BLaER1 (cell line): ENCODE results near the gene LMX1B.
A peak's percentile ranks its signal among the peaks of the same experiment; 100 is the strongest.
"Not testable (repeated sequence)": the region's sequence is repeated elsewhere in the genome, so short reads cannot be mapped to it uniquely, and the experiment has no call there.

Source experiments
- H3K27ac ChIP-seq: shearing (Covaris generic); formaldehyde crosslinking; 2 replicates; pipeline ENCODE4 v1.8.1; 2022
- H3K27me3 ChIP-seq: shearing (Covaris generic); formaldehyde crosslinking; 2 replicates; pipeline ENCODE4 v1.8.1; 2022
- H3K36me3 ChIP-seq: shearing (Covaris generic); formaldehyde crosslinking; 2 replicates; pipeline ENCODE4 v1.8.1; 2022
- H3K4me1 ChIP-seq: shearing (Covaris generic); formaldehyde crosslinking; 2 replicates; pipeline ENCODE4 v1.8.1; 2022
- H3K4me2 ChIP-seq: shearing (Covaris generic); formaldehyde crosslinking; 2 replicates; pipeline ENCODE4 v1.8.1; 2022
- H3K4me3 ChIP-seq: shearing (Covaris generic); formaldehyde crosslinking; 2 replicates; pipeline ENCODE4 v1.8.1; 2022
- H3K9ac ChIP-seq: shearing (Covaris generic); formaldehyde crosslinking; 2 replicates; pipeline ENCODE4 v1.8.1; 2022
- H3K9me3 ChIP-seq: shearing (Covaris generic); formaldehyde crosslinking; 2 replicates; pipeline ENCODE4 v1.8.1; 2022
- H4K20me1 ChIP-seq: shearing (Covaris generic); formaldehyde crosslinking; 2 replicates; pipeline ENCODE4 v1.8.1; 2022
- Cebpa-rat ChIP-seq: shearing (Covaris generic); IDR thresholded peaks from 2 replicates; pipeline ENCODE4 v1.8.1; 2022

The LMX1B gene

GRCh38 chr9:126720036-126720435, 106.3 kb downstream of the LMX1B start:
- Histone ChIP-seq H3K9me3 (no peaks in the 10 kb centered on the region), H3K27me3 (no peaks in the 10 kb centered on the region), H3K4me1 (peaks cover 51% of the 10 kb centered on the region), H3K4me2 (peak overlapping the region; percentile 95), H4K20me1 (no peaks in the 10 kb centered on the region), H3K36me3 (no peaks in the 10 kb centered on the region), H3K27ac (peak overlapping the region; percentile 68), H3K9ac (peak overlapping the region; percentile 42; the same call in 1 of the 2 replicates), H3K4me3 (peak overlapping the region; percentile 12; the same call in 1 of the 2 replicates)
- no peak for TF ChIP-seq Cebpa-rat

- Histone ChIP-seq H3K9ac (peak overlapping the region; percentile 93; the same call in 1 of the 2 replicates), H3K4me3 (no peak overlapping the region), H3K27me3 (no peaks in the 10 kb centered on the region), H3K4me1 (peaks cover 51% of the 10 kb centered on the region), H3K9me3 (no peaks in the 10 kb centered on the region), H4K20me1 (no peaks in the 10 kb centered on the region), H3K27ac (peak overlapping the region; percentile 68; the same call in 1 of the 2 replicates), H3K36me3 (no peaks in the 10 kb centered on the region), H3K4me2 (peak overlapping the region; percentile 95)
- no peak for TF ChIP-seq Cebpa-rat
Observed at GRCh38 chr9:126720661-126721563, 107.2 kb downstream of the LMX1B start.

DNA sequence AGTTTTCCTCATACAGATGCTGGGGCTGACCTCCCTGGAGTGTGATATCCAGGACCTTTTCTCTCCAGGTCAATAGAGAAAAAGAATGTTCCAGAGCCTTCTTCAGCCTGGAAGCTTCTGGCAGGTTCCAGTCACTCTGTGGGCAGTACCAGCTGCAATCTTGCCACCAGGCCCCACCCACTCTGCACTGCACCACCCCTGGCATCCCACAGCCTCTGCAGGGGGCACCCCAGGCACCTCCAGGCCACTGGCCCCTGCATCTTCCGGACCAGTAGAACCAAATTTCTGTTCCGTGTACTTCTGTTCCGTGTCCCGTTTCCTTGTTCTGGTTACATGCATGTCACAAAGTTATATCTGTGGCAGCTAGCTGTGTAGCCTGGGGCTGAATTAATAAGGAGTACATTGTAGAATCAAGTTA, 107.8 kb downstream of the LMX1B start:
- Histone ChIP-seq H3K9ac (peak overlapping the region; percentile 93), H3K4me2 (peak overlapping the region; percentile 95), H4K20me1 (no peaks in the 10 kb centered on the region), H3K27ac (peak overlapping the region; percentile 93), H3K36me3 (no peaks in the 10 kb centered on the region), H3K9me3 (no peaks in the 10 kb centered on the region), H3K4me1 (peaks cover 51% of the 10 kb centered on the region), H3K4me3 (peak overlapping the region; percentile 82), H3K27me3 (no peaks in the 10 kb centered on the region)
- TF ChIP-seq Cebpa-rat = no peak

- Histone ChIP-seq H4K20me1 (no peaks in the 10 kb centered on the region), H3K36me3 (no peaks in the 10 kb centered on the region), H3K27ac (peak overlapping the region; percentile 93), H3K9me3 (no peaks in the 10 kb centered on the region), H3K4me2 (peak overlapping the region; percentile 95), H3K27me3 (no peaks in the 10 kb centered on the region), H3K4me1 (peaks cover 51% of the 10 kb centered on the region), H3K9ac (peak overlapping the region; percentile 93), H3K4me3 (peak overlapping the region; percentile 82)
- TF ChIP-seq Cebpa-rat = no peak
Observed at GRCh38 chr9:126722252-126722921, 108.7 kb downstream of the LMX1B start.

DNA sequence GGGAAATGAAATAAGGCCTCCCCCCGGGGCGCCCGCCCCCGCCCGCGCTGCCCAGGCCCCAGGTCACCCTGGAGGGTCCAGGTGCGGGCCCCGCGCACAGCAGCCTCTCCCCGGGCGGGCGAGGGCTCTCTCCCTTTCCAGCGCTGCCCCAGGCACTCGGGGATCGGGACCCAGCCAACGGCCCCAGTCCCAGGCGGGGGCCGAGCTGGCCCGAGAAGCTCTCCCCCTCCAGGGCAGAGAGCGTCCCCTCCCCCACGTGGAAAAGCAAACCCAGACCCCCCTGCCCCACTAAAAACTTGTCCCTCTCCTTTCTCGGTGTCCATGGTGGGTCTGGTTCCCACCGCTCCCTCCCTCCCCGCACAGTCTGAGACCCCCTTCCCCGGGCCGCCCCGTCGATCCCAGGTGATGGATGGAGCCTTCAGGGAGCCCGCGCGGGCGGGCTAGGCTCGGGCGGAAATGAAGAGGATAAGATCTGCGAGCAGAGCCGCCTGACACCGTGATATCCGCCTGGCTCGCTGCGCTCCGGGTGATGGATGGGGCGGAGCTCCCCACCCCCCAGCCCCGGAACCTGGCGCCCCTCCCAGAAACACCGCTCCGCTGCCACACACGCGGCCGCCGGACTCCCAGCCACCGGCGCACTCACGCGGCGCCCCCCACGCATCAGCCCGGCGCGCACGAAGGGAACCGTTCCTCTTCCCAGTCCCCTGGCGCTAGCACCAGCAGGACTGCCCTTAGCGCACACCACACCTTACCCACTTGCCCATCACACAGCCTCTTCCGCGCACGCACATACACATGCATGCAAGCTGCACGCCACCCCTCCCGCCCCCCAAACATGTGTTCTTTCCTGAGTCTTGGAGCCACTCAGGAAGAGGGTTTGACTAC, 109.4 kb downstream of the LMX1B start:
- no peak for TF ChIP-seq Cebpa-rat
- Histone ChIP-seq H3K27ac (peak overlapping the region; percentile 93), H3K4me1 (peaks cover 51% of the 10 kb centered on the region), H3K9me3 (no peaks in the 10 kb centered on the region), H3K9ac (peak overlapping the region; percentile 93), H3K4me3 (peak overlapping the region; percentile 82), H3K36me3 (no peaks in the 10 kb centered on the region), H3K4me2 (peak overlapping the region; percentile 95), H4K20me1 (no peaks in the 10 kb centered on the region), H3K27me3 (no peaks in the 10 kb centered on the region)

GRCh38 chr9:126723807-126724172, 110.1 kb downstream of the LMX1B start:
- H3K36me3 ChIP-seq = no peaks in the 10 kb centered on the region
- peak overlapping the region; percentile 95 for H3K4me2 ChIP-seq
- H3K9me3 ChIP-seq = no peaks in the 10 kb centered on the region
- peaks cover 46% of the 10 kb centered on the region for H3K4me1 ChIP-seq
- peak overlapping the region; percentile 82 for H3K4me3 ChIP-seq
- H3K27me3 ChIP-seq = no peaks in the 10 kb centered on the region
- no peaks in the 10 kb centered on the region for H4K20me1 ChIP-seq
- H3K27ac ChIP-seq = peak overlapping the region; percentile 93; the same call in 1 of the 2 replicates
- H3K9ac ChIP-seq = 0 out of 2 replicates have a peak overlapping the region, but pooled peaks have one; percentile 93
- no peak for TF ChIP-seq Cebpa-rat

DNA sequence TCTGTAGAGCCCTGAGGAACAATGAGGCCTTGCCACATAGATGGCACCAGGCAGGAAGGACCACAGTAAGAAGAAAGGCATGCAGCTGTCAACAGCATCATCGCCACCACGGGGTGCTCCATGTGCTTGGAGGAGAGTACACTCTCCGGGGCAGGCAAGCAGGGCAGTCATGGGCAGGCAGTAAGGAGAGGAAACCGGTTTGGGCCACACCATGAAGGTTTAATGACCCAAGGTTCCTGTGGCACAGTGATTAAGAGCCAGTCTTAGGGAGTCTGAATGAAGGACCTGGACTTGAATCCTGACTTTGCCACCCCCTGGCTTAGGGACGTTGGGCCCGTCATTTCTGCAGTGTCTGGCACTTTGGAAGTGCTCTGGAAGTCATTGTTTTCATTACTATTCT, 110.5 kb downstream of the LMX1B start:
- Histone ChIP-seq H3K36me3 (no peaks in the 10 kb centered on the region), H3K27me3 (no peaks in the 10 kb centered on the region), H3K4me1 (peaks cover 41% of the 10 kb centered on the region), H3K9me3 (no peaks in the 10 kb centered on the region), H3K4me3 (no peak overlapping the region), H3K4me2 (peak overlapping the region; percentile 95), H3K27ac (no peak overlapping the region), H4K20me1 (no peaks in the 10 kb centered on the region), H3K9ac (no peak overlapping the region)
- TF ChIP-seq Cebpa-rat = no peak

DNA sequence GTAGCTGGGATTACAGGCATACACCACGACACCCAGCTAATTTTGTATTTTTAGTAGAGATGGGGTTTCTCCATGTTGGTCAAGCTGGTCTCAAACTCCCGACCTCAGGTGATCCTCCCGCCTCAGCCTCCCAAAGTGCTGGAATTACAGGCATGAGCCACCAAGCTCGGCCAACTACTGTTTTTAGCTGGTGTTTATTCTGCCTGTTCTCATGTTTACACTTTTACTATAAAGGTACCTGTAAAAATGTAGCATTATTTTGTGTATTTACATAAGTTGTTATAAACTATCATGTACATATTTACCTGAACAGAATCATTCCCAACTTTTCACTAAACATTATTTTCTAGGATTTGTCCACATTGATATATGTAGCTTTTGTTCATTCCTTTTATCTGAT, 111.8 kb downstream of the LMX1B start:
- not testable (repeated sequence) for H3K27me3 ChIP-seq, H3K27ac ChIP-seq, H3K4me3 ChIP-seq, H3K9ac ChIP-seq, H3K36me3 ChIP-seq, H3K4me2 ChIP-seq, H4K20me1 ChIP-seq, H3K9me3 ChIP-seq
- H3K4me1 ChIP-seq = peaks cover 29% of the 10 kb centered on the region

DNA sequence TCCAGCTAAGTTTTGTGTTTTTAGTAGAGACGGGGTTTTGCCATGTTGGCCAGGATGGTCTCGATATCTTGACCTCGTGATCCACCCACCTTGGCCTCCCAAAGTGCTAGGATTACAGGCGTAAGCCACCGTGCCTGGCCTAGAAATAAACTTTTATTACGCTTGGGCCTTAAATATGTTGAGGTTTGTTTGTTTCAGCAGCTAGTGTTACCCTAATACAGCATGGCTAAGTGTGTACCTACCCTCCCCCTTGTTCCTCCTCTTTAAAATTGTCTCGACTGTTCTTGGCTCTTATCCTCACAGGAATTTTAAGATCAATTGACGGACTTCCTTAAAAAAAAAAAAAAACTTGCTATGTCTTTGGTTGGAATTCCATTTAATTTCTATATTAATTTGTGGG, 114.5 kb downstream of the LMX1B start:
- peaks cover 10% of the 10 kb centered on the region for H3K4me1 ChIP-seq
- H3K27ac ChIP-seq, H3K36me3 ChIP-seq, H3K4me2 ChIP-seq, H4K20me1 ChIP-seq, H3K9me3 ChIP-seq, H3K27me3 ChIP-seq, H3K4me3 ChIP-seq, H3K9ac ChIP-seq: not testable (repeated sequence)

DNA sequence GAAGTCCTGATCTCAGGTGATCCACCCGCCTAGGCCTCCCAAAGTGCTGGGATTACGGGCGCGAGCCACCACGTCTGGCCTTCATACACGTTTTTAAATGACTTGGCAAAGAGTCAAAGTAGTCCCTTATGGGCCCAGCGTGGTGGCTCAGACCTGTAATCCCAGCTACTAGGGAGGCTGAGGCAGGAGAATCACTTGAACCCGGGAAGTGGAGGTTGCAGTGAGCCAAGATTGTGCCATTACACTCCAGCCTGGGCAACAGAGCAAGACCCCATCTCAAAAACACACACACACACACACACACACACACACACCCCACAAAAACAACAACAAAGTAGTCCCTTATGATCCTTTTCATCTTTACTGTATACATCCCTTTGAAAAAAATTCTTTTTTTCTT, 116.9 kb downstream of the LMX1B start:
- not testable (repeated sequence) for H3K4me2 ChIP-seq, H3K4me1 ChIP-seq, H3K27me3 ChIP-seq, H3K4me3 ChIP-seq, H4K20me1 ChIP-seq, H3K27ac ChIP-seq, H3K9ac ChIP-seq, H3K36me3 ChIP-seq
- peaks cover 20% of the 10 kb centered on the region for H3K9me3 ChIP-seq
